HG03175 (cell line): ENCODE measurements around the gene TMEM187.

Experiments used
- ATAC-seq: cut with Tn5 transposase; IDR thresholded peaks from one replicate; pipeline ENCODE4 v1.9.1; 2021; ENCODE audit warnings: mild to moderate bottlenecking, moderate library complexity; ENCODE audit not compliant: unreplicated experiment

The TMEM187 gene

GRCh38 chrX:153934762-153935325 lies 37.7 kb upstream of the TMEM187 start, which contains the start of gene NAA10:
Gene NAA10, minus strand, starts transcription at chrX:153935037. Its CDS starts 133 bp downstream, at chrX:153934904.
- peak; percentile 87 for ATAC-seq

DNA sequence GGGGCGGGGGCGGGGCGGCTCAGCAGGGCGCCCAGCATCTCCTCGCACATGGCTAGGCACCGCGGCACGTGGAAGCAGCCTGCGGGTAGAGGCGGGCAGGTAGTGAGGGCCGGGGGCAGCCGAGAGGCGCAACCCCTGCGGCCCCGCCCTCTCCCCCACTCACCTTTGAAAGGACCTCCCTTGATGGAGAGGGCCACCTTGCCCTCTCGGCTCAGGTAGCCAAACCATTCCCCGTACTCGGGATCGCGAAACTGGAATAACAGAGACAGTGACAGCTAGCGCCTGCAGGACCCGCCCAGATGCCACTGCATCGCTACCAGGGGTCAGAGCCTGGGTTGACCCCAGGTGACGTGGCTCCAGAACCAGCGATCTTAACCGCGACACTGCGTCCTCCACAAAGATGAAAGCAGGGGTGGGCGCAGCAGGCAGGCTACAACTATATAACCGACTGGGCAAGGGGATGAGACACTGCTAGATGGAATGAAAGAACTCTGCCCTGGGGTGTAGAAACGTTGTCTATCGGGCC lies 37.2 kb upstream of the TMEM187 start:
- no peak for ATAC-seq

DNA sequence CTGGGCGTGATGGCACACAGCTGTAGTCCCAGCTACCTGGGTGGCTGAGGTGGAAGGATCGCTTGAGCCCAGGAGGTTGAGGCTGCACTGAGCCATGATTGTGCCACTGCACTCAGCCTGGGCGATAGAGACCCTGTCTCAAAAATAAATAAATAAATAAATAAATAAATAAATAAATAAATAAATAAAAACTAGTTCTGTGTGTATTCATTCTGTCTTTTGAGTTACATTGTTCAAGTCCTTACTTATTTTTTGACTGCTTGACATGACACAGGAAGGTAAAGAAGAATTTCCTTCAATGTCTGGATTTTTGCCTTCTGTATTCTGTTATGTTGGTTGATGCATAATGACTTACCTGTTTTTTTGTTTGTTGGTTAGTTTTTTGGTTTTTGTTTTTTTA lies 35.5 kb upstream of the TMEM187 start:
- ATAC-seq = no peak

GRCh38 chrX:153938226-153938786 lies 34.2 kb upstream of the TMEM187 start:
- ATAC-seq = no peak

DNA sequence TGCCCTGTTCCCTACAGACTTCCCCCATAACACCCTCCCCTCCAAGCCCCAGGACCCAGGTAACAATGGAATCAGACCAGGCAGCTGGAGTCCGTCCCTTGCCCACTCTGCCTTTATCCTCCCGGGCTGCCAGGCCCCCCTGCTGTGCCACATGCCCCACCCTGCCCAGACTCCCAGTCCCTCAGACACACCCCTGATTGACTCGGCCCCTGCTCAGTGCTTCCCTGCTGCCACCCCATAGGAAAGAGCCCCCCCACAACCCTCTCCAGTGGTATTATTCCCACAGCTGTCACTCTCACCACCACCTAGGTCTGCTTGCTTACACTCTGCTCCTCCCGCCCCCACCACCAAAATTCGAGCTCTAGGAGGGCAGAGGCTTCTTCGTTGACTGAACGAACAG lies 33.0 kb upstream of the TMEM187 start:
- no peak for ATAC-seq

GRCh38 chrX:153941336-153942252 lies 31.0 kb upstream of the TMEM187 start:
- no peak for ATAC-seq

DNA sequence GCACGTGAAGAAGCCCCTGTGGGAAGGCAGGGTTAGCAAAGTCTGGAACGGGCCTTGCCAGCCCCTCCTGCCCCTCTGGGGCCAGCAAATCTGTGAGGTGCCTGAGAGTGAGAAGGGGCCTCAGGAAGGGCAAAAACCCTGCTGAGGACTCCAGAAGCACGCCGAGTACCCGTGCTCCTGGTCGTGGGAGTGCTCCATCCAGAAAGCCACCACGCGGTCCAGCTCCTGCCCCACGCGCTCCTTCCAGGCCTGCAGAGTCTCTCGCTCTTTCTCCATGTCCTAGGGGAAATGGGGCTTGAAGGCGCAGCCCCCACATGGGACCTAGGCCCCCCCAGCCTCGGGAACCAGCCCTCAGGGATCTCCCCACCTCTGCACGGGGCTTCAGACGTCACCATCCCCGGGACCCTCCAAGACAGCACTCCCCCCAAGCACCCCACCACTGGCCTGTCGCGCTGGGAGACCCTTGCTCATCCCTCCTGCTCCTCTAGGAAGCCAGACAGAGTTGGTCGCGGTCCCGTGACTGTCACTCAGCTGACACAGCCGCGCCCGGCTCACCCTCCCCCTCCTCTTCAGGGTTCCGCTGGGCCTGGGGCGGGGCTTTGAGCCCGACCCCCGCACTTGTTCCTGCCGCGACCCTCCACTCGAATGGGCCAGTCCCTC lies 28.3 kb upstream of the TMEM187 start, which contains the start of gene RENBP:
Gene RENBP, minus strand, starts transcription at position 504 of the 660 bp plus-strand sequence. Its CDS starts 33 bp downstream, at position 471.
- no peak for ATAC-seq

- no peak for ATAC-seq
Observed at GRCh38 chrX:153944800-153945150, 27.8 kb upstream of the TMEM187 start.

GRCh38 chrX:153945956-153946943 lies 26.3 kb upstream of the TMEM187 start:
- ATAC-seq = no peak

- peak; percentile 75 for ATAC-seq
Observed at GRCh38 chrX:153947009-153947769, 25.4 kb upstream of the TMEM187 start.

- no peak for ATAC-seq
Observed at GRCh38 chrX:153948002-153948466, 24.5 kb upstream of the TMEM187 start.

- no peak for ATAC-seq
Observed at GRCh38 chrX:153948847-153949805, 23.4 kb upstream of the TMEM187 start.

DNA sequence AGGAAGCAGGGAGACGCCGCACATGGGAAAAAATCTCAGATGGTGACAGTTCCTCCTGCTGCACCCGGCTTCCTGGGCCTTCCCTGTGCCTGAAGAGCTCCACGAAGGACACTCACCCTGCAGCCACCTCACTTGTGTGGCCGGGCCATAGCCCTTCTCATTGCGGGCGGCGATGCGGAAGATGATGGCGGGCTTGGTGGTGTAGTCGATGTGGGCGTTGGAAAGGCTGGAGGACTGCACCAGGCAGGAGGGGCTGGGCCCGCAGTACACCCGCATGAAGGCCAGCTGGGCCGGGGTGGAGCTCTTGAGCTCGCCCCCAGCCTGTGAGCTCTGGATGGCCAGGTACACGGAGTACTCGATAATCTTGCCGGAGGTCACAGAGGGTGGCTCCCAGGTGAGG lies 22.4 kb upstream of the TMEM187 start:
- ATAC-seq = no peak

GRCh38 chrX:153951683-153952372 lies 20.7 kb upstream of the TMEM187 start:
- ATAC-seq = no peak

DNA sequence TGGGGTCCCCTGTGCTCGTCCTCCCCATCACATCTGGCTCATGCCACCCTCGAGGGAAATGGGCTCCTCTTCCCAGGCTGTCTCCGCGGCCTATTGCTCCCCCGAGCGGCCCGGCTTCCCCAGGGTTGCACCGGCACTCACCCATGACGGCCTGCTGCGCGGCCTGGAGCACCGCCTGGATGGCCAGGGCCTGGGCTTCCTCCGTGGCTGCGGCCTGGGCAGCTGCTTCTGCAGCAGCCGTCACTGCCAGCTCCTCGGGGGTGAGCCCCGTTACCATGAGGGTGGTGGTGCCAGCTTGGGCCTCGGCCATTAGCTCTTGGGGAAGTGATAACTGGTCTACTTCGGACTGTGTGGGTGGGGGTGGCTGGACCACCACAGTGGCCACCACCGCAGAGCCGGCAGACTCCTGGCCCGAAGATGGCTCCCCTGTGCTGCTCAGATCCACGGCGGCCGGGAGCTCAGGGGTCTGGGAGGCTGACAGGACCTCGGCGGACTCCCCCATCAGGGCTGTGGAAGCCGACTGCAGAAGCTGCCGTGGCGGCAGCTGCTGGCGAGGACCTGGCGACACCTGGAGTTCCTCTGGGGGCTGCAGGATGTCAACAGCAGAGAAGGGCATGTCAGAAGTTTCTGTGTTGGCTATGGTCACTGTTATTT lies 20.1 kb upstream of the TMEM187 start:
- no peak for ATAC-seq

GRCh38 chrX:153953342-153953830 lies 19.2 kb upstream of the TMEM187 start:
- peak; percentile 52 for ATAC-seq
